Spinal cord (tissue), 10 donors: Measurements from ENCODE around the gene SPATS2L. TPM values are rescaled to one million over a fixed set of nuclear protein-coding genes. Genes with fewer than 3 reads are reported as not detected.

Experiments used
- DNase-seq, 6 donors: peaks; one replicate each; pipeline versions ENCODE4 v3.0.0 to v3.0.0-alpha.2; 2013 to 2015; ENCODE audit warnings: low spot score in 6 of 6, low read depth in 4 of 6
- H3K27ac ChIP-seq: one replicate; pipeline ENCODE4 v1.5.1; 2013; ENCODE audit warnings: low read depth, low read length, control low read depth
- H3K27me3 ChIP-seq: one replicate; pipeline ENCODE4 v1.6.1; 2013; ENCODE audit warnings: low read length; ENCODE audit not compliant: control insufficient read depth, insufficient read depth
- H3K36me3 ChIP-seq: one replicate; pipeline ENCODE4 v1.6.1; 2013; ENCODE audit warnings: low read length; ENCODE audit not compliant: control insufficient read depth, insufficient read depth
- H3K4me1 ChIP-seq: one replicate; pipeline ENCODE4 v1.6.1; 2013; ENCODE audit warnings: low read length; ENCODE audit not compliant: control insufficient read depth, insufficient read depth
- H3K4me3 ChIP-seq: one replicate; pipeline ENCODE4 v1.5.1; 2013; ENCODE audit warnings: low read depth, low read length, control low read depth
- H3K9me3 ChIP-seq: one replicate; pipeline ENCODE4 v1.6.1; 2013; ENCODE audit warnings: low read length; ENCODE audit not compliant: control insufficient read depth, insufficient read depth
- WGBS: methylation state at CpG from one replicate; pipeline ENCODE4 v1.1.5; 2013; ENCODE audit warnings: missing lambda C conversion rate; ENCODE audit not compliant: insufficient coverage; 5-methylcytosine and 5-hydroxymethylcytosine counted together
- polyA plus RNA-seq, 2 donors: library from polyadenylated mRNA; unstranded; fragments of 120-200 nt; gene quantifications; one replicate each; pipeline ENCODE4 v1.2.1, GENCODE V29; 2013; ENCODE audit not compliant: insufficient read length in 2 of 2
- total RNA-seq, 2 donors: library from RNA; depleted of rRNA in 1 of 2; stranded (reverse); fragments of 120-200 nt in 1 of 2; fragments of >200 nt in 1 of 2; gene quantifications; one replicate each; pipeline versions ENCODE4 v1.2.3 to v1.2.4, GENCODE V29; 2013 to 2014
- donor health status: healthy.

SPATS2L gene
- total and polyA plus RNA-seq, 4 donors = 75.3 to 144 (median 108) TPM

GRCh38 chr2:200396781-200397242 is 90.3 kb downstream of the SPATS2L start:
- WGBS = 40% methylated on average over 1 of the region's 2 CpGs
- no peaks in the 10 kb centered on the region for H3K36me3 ChIP-seq
- H3K4me3 ChIP-seq = peak overlapping the region; percentile 4
- no peaks in the 10 kb centered on the region for H3K4me1 ChIP-seq
- no peaks in the 10 kb centered on the region for H3K9me3 ChIP-seq
- peak overlapping the region; percentile 35 for H3K27ac ChIP-seq
- peak in 2 of 6 donors; percentile 62 to 89 for DNase-seq
- no peaks in the 10 kb centered on the region for H3K27me3 ChIP-seq

- no peaks in the 10 kb centered on the region for H3K9me3 ChIP-seq
- H3K27me3 ChIP-seq = no peaks in the 10 kb centered on the region
- peak in 2 of 6 donors; percentile 35 to 42 for DNase-seq
- H3K4me1 ChIP-seq = no peaks in the 10 kb centered on the region
- H3K4me3 ChIP-seq = no peak overlapping the region
- no peaks in the 10 kb centered on the region for H3K36me3 ChIP-seq
- 20% methylated on average over 2 of the region's 4 CpGs for WGBS
- H3K27ac ChIP-seq = peak overlapping the region; percentile 8
These were observed 91.3 kb downstream of the SPATS2L start for GRCh38 chr2:200397785-200398184.

- H3K36me3 ChIP-seq = no peaks in the 10 kb centered on the region
- no peak for DNase-seq
- no CpG with 5 or more reads among the region's 1 CpG for WGBS
These were observed 92.6 kb downstream of the SPATS2L start for GRCh38 chr2:200399046-200399445.

GRCh38 chr2:200399636-200400035 is 93.1 kb downstream of the SPATS2L start:
- no peaks in the 10 kb centered on the region for H3K27me3 ChIP-seq

More at GRCh38 chr2:200399046-200399445, 92.6 kb downstream of the SPATS2L start:
- H3K27ac ChIP-seq = no peak overlapping the region
- H3K4me1 ChIP-seq = no peaks in the 10 kb centered on the region
- H3K9me3 ChIP-seq = no peaks in the 10 kb centered on the region
- no peak overlapping the region for H3K4me3 ChIP-seq
- H3K27me3 ChIP-seq = no peaks in the 10 kb centered on the region

GRCh38 chr2:200403814-200404213 is 97.3 kb downstream of the SPATS2L start:
- Histone ChIP-seq H3K9me3 (no peaks in the 10 kb centered on the region), H3K27ac (no peak overlapping the region)

More at GRCh38 chr2:200399636-200400035, 93.1 kb downstream of the SPATS2L start:
- no CpG with 5 or more reads among the region's 1 CpG for WGBS
- no peak overlapping the region for H3K27ac ChIP-seq
- no peaks in the 10 kb centered on the region for H3K4me1 ChIP-seq
- H3K36me3 ChIP-seq = no peaks in the 10 kb centered on the region
- no peak for DNase-seq
- no peaks in the 10 kb centered on the region for H3K9me3 ChIP-seq
- no peak overlapping the region for H3K4me3 ChIP-seq

GRCh38 chr2:200404615-200405014 is 98.1 kb downstream of the SPATS2L start:
- Histone ChIP-seq H3K36me3 (no peaks in the 10 kb centered on the region), H3K9me3 (no peaks in the 10 kb centered on the region), H3K27ac (no peak overlapping the region), H3K4me1 (peaks cover 8% of the 10 kb centered on the region), H3K27me3 (peaks cover 2% of the 10 kb centered on the region), H3K4me3 (no peak overlapping the region)
- no peak for DNase-seq
- 97% methylated on average over 4 of the region's 4 CpGs for WGBS

More at GRCh38 chr2:200403814-200404213, 97.3 kb downstream of the SPATS2L start:
- Histone ChIP-seq H3K36me3 (no peaks in the 10 kb centered on the region), H3K4me1 (peaks cover 5% of the 10 kb centered on the region), H3K4me3 (no peak overlapping the region), H3K27me3 (peaks cover under 1% of the 10 kb centered on the region)
- DNase-seq = no peak
- 78% methylated on average over 3 of the region's 4 CpGs for WGBS

- DNase-seq = no peak
- Histone ChIP-seq H3K4me3 (no peak overlapping the region), H3K36me3 (no peaks in the 10 kb centered on the region), H3K9me3 (no peaks in the 10 kb centered on the region), H3K27me3 (peaks cover 2% of the 10 kb centered on the region), H3K4me1 (peaks cover 8% of the 10 kb centered on the region), H3K27ac (no peak overlapping the region)
- no CpG with 5 or more reads among the region's 1 CpG for WGBS
These were observed 99.3 kb downstream of the SPATS2L start for GRCh38 chr2:200405599-200406298.

GRCh38 chr2:200406379-200406778 is 99.9 kb downstream of the SPATS2L start:
- no peak overlapping the region for H3K4me3 ChIP-seq
- DNase-seq = no peak
- H3K9me3 ChIP-seq = no peaks in the 10 kb centered on the region
- peaks cover 2% of the 10 kb centered on the region for H3K27me3 ChIP-seq
- peaks cover 8% of the 10 kb centered on the region for H3K4me1 ChIP-seq
- no peak overlapping the region for H3K27ac ChIP-seq
- no CpG with 5 or more reads among the region's 2 CpGs for WGBS
- no peaks in the 10 kb centered on the region for H3K36me3 ChIP-seq

- peak in 2 of 6 donors; percentile 47 to 91 for DNase-seq
- WGBS = 69% methylated on average over 18 of the region's 19 CpGs
These were observed 102.2 kb downstream of the SPATS2L start for GRCh38 chr2:200408428-200409316.

More at GRCh38 chr2:200408428-200409316, 102.2 kb downstream of the SPATS2L start:
- Histone ChIP-seq H3K4me1 (peaks cover 8% of the 10 kb centered on the region), H3K27ac (peak overlapping the region; percentile 30), H3K36me3 (no peaks in the 10 kb centered on the region), H3K4me3 (no peak overlapping the region), H3K9me3 (no peaks in the 10 kb centered on the region), H3K27me3 (peaks cover 2% of the 10 kb centered on the region)
